Stimulated activated naive B cell treated with anti-CD40 and anti-IgM and Interleukin-4, amounts not matched to agents 10 μg/mL and 1 μg/mL and 100 μg/mL, for 72 hours (primary cell): ENCODE data around the gene ETAA1.

ENCODE experiments used
- ATAC-seq, 2 donors: fragments of 150-1000 bp; cut with Tn5 transposase; replicated peaks; 2 replicates each; pipeline ENCODE4 v1.10.0; 2021; ENCODE audit warnings: moderate library complexity in 1 of 2
- DNase-seq: peaks from one replicate; pipeline ENCODE4 v3.0.0; 2021
- H3K27ac Mint-ChIP-seq: one replicate; pipeline ENCODE4 v1.8.0; 2022; ENCODE audit warnings: mild to moderate bottlenecking, mixed read lengths
- H3K27me3 Mint-ChIP-seq, 2 donors: one replicate each; pipeline ENCODE4 v1.8.0; 2022; ENCODE audit warnings: mixed read lengths in 2 of 2
- H3K36me3 Mint-ChIP-seq, 2 donors: one replicate each; pipeline ENCODE4 v1.8.0; 2022; ENCODE audit warnings: mixed read lengths in 2 of 2, mild to moderate bottlenecking in 1 of 2
- H3K4me1 Mint-ChIP-seq, 2 donors: one replicate each; pipeline ENCODE4 v1.8.0; 2022; ENCODE audit warnings: mixed read lengths in 2 of 2, mild to moderate bottlenecking in 1 of 2
- H3K4me3 Mint-ChIP-seq, 2 donors: one replicate each; pipeline ENCODE4 v1.8.0; 2022; ENCODE audit warnings: mild to moderate bottlenecking in 2 of 2, mixed read lengths in 2 of 2, moderate library complexity in 1 of 2
- H3K9me3 Mint-ChIP-seq, 2 donors: one replicate each; pipeline ENCODE4 v1.8.0; 2022; ENCODE audit warnings: mixed read lengths in 2 of 2, mild to moderate bottlenecking in 1 of 2

ETAA1 gene

GRCh38 chr2:67455219-67456142 lies 58.3 kb downstream of the ETAA1 start:
- H3K9me3 Mint-ChIP-seq: no peaks in the 10 kb centered on the region
- H3K4me1 Mint-ChIP-seq: no peaks in the 10 kb centered on the region

GRCh38 chr2:67456428-67456827 lies 59.3 kb downstream of the ETAA1 start:
- Mint-ChIP-seq H3K27ac (no peak overlapping the region), H3K9me3 (no peaks in the 10 kb centered on the region), H3K4me3 (no peak overlapping the region), H3K36me3 (no peaks in the 10 kb centered on the region), H3K4me1 (no peaks in the 10 kb centered on the region), H3K27me3 (peaks cover 10 to 11% of the 10 kb centered on the region in 2 donors)
- ATAC-seq (no peak), DNase-seq (no peak)

More at GRCh38 chr2:67455219-67456142, 58.3 kb downstream of the ETAA1 start:
- ATAC-seq (no peak), DNase-seq (no peak)
- Mint-ChIP-seq H3K27ac (no peak overlapping the region), H3K4me3 (no peak overlapping the region), H3K36me3 (no peaks in the 10 kb centered on the region), H3K27me3 (peaks cover 10 to 11% of the 10 kb centered on the region in 2 donors)

GRCh38 chr2:67457699-67458098 lies 60.6 kb downstream of the ETAA1 start:
- Mint-ChIP-seq H3K27ac (no peak overlapping the region), H3K27me3 (peaks cover 6 to 10% of the 10 kb centered on the region in 2 donors), H3K4me1 (no peaks in the 10 kb centered on the region), H3K4me3 (no peak overlapping the region), H3K9me3 (no peaks in the 10 kb centered on the region), H3K36me3 (no peaks in the 10 kb centered on the region)
- ATAC-seq (no peak), DNase-seq (no peak)

- ATAC-seq: no peak
- no peak overlapping the region for H3K27ac Mint-ChIP-seq
- H3K36me3 Mint-ChIP-seq: no peaks in the 10 kb centered on the region
- no peaks in the 10 kb centered on the region for H3K9me3 Mint-ChIP-seq
- DNase-seq: no peak
- peaks cover 0 to 5% of the 10 kb centered on the region in 2 donors for H3K27me3 Mint-ChIP-seq
- no peak overlapping the region for H3K4me3 Mint-ChIP-seq
- no peaks in the 10 kb centered on the region for H3K4me1 Mint-ChIP-seq
Observed at GRCh38 chr2:67459761-67460160, 62.6 kb downstream of the ETAA1 start.
